ENCODE measurements around the gene EFTUD2.
A peak's percentile ranks its signal among the peaks of the same experiment; 100 is the strongest.

The EFTUD2 gene

GRCh38 chr17:44941712-44942331 is 42.6 kb upstream of the EFTUD2 start:
- DNase-seq (ENCODE audit: low spot score) (peak; percentile 51), ATAC-seq (ENCODE audit: low read depth) (peak; percentile 5; the same call in 1 of the 3 replicates)
- no peaks in the 10 kb centered on the region for H3K27me3 ChIP-seq (ENCODE audit: insufficient read depth, poor library complexity, severe bottlenecking)
- H3K9me3 ChIP-seq (ENCODE audit: severe bottlenecking): no peaks in the 10 kb centered on the region
- H3K36me3 ChIP-seq (ENCODE audit: low read depth): peaks cover 79% of the 10 kb centered on the region
- H3K27ac ChIP-seq (ENCODE audit: poor library complexity, severe bottlenecking): peak overlapping the region; percentile 84
- TF ChIP-seq, protein P1, sequence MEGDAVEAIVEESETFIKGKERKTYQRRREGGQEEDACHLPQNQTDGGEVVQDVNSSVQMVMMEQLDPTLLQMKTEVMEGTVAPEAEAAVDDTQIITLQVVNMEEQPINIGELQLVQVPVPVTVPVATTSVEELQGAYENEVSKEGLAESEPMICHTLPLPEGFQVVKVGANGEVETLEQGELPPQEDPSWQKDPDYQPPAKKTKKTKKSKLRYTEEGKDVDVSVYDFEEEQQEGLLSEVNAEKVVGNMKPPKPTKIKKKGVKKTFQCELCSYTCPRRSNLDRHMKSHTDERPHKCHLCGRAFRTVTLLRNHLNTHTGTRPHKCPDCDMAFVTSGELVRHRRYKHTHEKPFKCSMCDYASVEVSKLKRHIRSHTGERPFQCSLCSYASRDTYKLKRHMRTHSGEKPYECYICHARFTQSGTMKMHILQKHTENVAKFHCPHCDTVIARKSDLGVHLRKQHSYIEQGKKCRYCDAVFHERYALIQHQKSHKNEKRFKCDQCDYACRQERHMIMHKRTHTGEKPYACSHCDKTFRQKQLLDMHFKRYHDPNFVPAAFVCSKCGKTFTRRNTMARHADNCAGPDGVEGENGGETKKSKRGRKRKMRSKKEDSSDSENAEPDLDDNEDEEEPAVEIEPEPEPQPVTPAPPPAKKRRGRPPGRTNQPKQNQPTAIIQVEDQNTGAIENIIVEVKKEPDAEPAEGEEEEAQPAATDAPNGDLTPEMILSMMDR (IDR thresholded peaks at IDR 0.05; ENCODE audit: poor library complexity, severe bottlenecking): no peak
- H3K4me3 ChIP-seq (ENCODE audit: severe bottlenecking): no peak overlapping the region
- peaks cover 48% of the 10 kb centered on the region for H3K4me1 ChIP-seq (ENCODE audit: insufficient read depth, poor library complexity, severe bottlenecking)

GRCh38 chr17:44940768-44941167 is 41.5 kb upstream of the EFTUD2 start:
- H3K4me3 ChIP-seq (ENCODE audit: severe bottlenecking): no peak overlapping the region
- H3K36me3 ChIP-seq (ENCODE audit: low read depth): peaks cover 77% of the 10 kb centered on the region
- no peaks in the 10 kb centered on the region for H3K27me3 ChIP-seq (ENCODE audit: insufficient read depth, poor library complexity, severe bottlenecking)
- no peak for DNase-seq (ENCODE audit: low spot score)
- H3K27ac ChIP-seq (ENCODE audit: poor library complexity, severe bottlenecking): peak overlapping the region; percentile 84
- ATAC-seq (ENCODE audit: low read depth): peak; percentile 35
- TF ChIP-seq, protein P1 (IDR thresholded peaks at IDR 0.05; ENCODE audit: poor library complexity, severe bottlenecking): no peak
- no peaks in the 10 kb centered on the region for H3K9me3 ChIP-seq (ENCODE audit: severe bottlenecking)
- peaks cover 44% of the 10 kb centered on the region for H3K4me1 ChIP-seq (ENCODE audit: insufficient read depth, poor library complexity, severe bottlenecking)

DNA sequence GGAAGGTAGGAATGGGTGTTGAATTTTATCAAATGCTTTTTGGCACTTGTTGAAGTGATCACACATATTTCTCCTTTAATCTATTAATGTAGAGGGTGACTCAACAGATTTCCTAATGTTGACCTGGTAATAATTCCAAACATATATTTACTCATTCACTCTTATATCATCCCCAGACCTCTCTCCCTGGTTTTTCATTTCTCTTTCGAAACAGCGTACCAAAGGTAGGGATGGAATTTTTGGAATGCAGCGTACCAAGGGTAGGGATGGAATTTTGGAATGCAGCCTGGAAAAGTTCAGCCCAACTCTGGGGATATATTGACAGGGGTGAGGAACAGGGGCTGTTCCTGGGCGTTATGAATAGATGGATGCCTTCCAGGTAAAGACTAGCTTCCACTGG is 41.1 kb upstream of the EFTUD2 start:
- H3K27me3 ChIP-seq (ENCODE audit: insufficient read depth, poor library complexity, severe bottlenecking): no peaks in the 10 kb centered on the region
- peak; percentile 89 for ATAC-seq (ENCODE audit: low read depth)
- peaks cover 41% of the 10 kb centered on the region for H3K4me1 ChIP-seq (ENCODE audit: insufficient read depth, poor library complexity, severe bottlenecking)
- H3K27ac ChIP-seq (ENCODE audit: poor library complexity, severe bottlenecking): peak overlapping the region; percentile 84
- H3K9me3 ChIP-seq (ENCODE audit: severe bottlenecking): no peaks in the 10 kb centered on the region
- no peak overlapping the region for H3K4me3 ChIP-seq (ENCODE audit: severe bottlenecking)
- H3K36me3 ChIP-seq (ENCODE audit: low read depth): peaks cover 77% of the 10 kb centered on the region
- peak; percentile 48 for DNase-seq (ENCODE audit: low spot score)
- TF ChIP-seq, protein P1 (IDR thresholded peaks at IDR 0.05; ENCODE audit: poor library complexity, severe bottlenecking): no peak

- peak; percentile 72 for DNase-seq (ENCODE audit: low spot score)
- no peak overlapping the region for H3K4me3 ChIP-seq (ENCODE audit: severe bottlenecking)
- TF ChIP-seq, protein P1 (IDR thresholded peaks at IDR 0.05; ENCODE audit: poor library complexity, severe bottlenecking): no peak
- no peaks in the 10 kb centered on the region for H3K27me3 ChIP-seq (ENCODE audit: insufficient read depth, poor library complexity, severe bottlenecking)
- no peak for ATAC-seq (ENCODE audit: low read depth)
- peaks cover 96% of the 10 kb centered on the region for H3K36me3 ChIP-seq (ENCODE audit: low read depth)
- peaks cover 9% of the 10 kb centered on the region for H3K4me1 ChIP-seq (ENCODE audit: insufficient read depth, poor library complexity, severe bottlenecking)
- no peak overlapping the region for H3K27ac ChIP-seq (ENCODE audit: poor library complexity, severe bottlenecking)
- no peaks in the 10 kb centered on the region for H3K9me3 ChIP-seq (ENCODE audit: severe bottlenecking)
Observed at GRCh38 chr17:44935116-44935515, 35.9 kb upstream of the EFTUD2 start.

GRCh38 chr17:44934745-44935105 is 35.5 kb upstream of the EFTUD2 start:
- TF ChIP-seq, protein P1 (IDR thresholded peaks at IDR 0.05; ENCODE audit: poor library complexity, severe bottlenecking): no peak
- peaks cover 5% of the 10 kb centered on the region for H3K4me1 ChIP-seq (ENCODE audit: insufficient read depth, poor library complexity, severe bottlenecking)
- no peak overlapping the region for H3K4me3 ChIP-seq (ENCODE audit: severe bottlenecking)
- H3K9me3 ChIP-seq (ENCODE audit: severe bottlenecking): no peaks in the 10 kb centered on the region
- H3K27ac ChIP-seq (ENCODE audit: poor library complexity, severe bottlenecking): no peak overlapping the region
- H3K27me3 ChIP-seq (ENCODE audit: insufficient read depth, poor library complexity, severe bottlenecking): no peaks in the 10 kb centered on the region
- peak; percentile 41 for DNase-seq (ENCODE audit: low spot score)
- peaks cover 97% of the 10 kb centered on the region for H3K36me3 ChIP-seq (ENCODE audit: low read depth)
- no peak for ATAC-seq (ENCODE audit: low read depth)

Data from RWPE2 (cell line).